HG02840 (cell line): ENCODE results near the gene MTERF1.
A peak's percentile ranks its signal among the peaks of the same experiment; 100 is the strongest.
"Not testable (repeated sequence)": the region's sequence is repeated elsewhere in the genome, so short reads cannot be mapped to it uniquely, and the experiment has no call there.

ENCODE experiments used
- ATAC-seq: cut with Tn5 transposase; IDR thresholded peaks from one replicate; pipeline ENCODE4 v1.9.1; 2021; ENCODE audit warnings: mild to moderate bottlenecking, moderate library complexity, moderate number of reproducible peaks; ENCODE audit not compliant: unreplicated experiment, low FRiP score

The MTERF1 gene

GRCh38 chr7:91880413-91881241 is at the start of gene MTERF1:
MTERF1 (minus strand) TSS chr7:91880702; CDS start chr7:91880083, 619 bp downstream.
- ATAC-seq, result peak; percentile 98

DNA sequence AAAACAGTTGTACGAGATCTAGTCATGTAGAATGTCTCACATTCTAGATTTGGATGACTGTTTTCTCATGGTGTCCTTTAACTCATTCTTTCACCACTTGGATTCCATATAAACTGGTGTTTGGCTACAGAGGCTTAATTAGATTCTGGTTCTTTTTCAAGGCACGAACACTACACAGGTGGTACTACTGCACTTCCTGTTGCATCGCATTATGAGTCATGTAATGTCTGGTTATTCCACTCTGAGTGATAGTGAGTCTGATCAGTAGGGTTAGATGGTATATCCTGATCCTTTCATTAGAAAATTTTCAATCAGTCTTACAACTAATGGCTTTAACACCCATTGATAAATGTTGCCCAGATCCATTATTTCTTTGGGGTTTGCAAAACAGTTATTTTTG is 49.0 kb upstream of the MTERF1 start:
- no peak for ATAC-seq

- no peak for ATAC-seq
Measured at GRCh38 chr7:91927912-91928311, 47.4 kb upstream of the MTERF1 start.

- no peak for ATAC-seq
Measured at GRCh38 chr7:91922857-91923256, 42.4 kb upstream of the MTERF1 start.

GRCh38 chr7:91918356-91918755 is 37.9 kb upstream of the MTERF1 start:
- ATAC-seq, result no peak

- ATAC-seq, result no peak
Measured at GRCh38 chr7:91916051-91916440, 35.5 kb upstream of the MTERF1 start.

GRCh38 chr7:91915401-91916050 is 35.0 kb upstream of the MTERF1 start:
- ATAC-seq, result no peak

DNA sequence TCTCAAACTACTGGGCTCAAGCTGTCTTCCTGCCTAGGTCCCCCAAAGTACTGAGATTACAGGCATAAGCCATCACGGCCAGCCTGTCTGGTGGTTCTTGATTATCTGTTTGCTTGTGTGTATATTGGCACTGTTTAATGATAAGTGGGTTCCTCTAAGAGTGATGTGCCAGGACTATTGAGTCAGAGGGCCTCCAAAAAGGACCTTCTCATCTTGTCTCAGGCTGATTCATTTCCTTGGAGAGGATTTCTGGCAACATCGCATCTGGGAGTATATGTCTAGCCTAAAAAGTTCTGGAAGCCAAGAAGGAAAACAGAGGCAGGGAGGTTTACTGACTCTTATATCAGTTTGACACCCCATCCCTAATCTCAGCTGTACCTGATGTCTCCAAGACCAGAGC is 33.1 kb upstream of the MTERF1 start:
- ATAC-seq, result no peak

DNA sequence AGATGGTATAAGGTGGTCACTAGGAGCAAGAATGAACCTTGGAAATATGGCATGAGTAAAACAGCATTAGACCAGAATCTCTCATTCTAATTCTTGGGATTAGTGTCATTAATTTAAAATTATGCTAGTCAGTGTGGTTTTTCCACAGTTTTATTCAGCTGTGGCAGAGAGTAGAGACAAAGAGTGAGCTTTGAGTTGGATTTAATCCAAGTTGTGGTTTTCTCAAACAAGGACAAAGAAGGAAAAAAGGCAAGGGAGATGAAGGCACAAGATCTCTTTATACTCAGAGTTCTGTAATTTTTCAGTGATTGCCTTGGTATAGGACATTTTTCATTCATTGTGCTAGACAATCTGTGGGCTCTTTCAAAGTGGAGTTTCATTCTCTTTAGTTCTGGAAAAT is 32.0 kb upstream of the MTERF1 start:
- ATAC-seq, result no peak

DNA sequence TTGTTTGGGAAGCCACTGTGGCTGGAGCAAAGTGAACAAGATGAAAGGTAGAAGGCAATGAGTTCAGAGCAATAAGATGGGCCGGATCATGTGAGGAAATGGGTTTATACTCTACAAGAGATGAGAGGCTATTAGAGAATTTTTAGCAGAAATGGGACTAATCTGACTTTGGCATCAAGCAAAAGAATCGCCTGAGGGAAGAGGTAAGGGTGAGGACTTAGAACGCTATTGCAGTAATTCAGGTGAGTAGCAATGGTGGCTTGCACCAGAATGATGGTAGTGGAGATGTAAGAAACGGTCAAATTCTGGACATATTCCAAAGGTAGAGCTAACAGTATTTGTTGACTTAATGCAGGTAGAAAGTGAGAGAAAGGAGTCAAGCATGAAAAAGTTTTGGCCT is 30.6 kb upstream of the MTERF1 start:
- no peak for ATAC-seq

GRCh38 chr7:91910171-91910570 is 29.7 kb upstream of the MTERF1 start:
- no peak for ATAC-seq

DNA sequence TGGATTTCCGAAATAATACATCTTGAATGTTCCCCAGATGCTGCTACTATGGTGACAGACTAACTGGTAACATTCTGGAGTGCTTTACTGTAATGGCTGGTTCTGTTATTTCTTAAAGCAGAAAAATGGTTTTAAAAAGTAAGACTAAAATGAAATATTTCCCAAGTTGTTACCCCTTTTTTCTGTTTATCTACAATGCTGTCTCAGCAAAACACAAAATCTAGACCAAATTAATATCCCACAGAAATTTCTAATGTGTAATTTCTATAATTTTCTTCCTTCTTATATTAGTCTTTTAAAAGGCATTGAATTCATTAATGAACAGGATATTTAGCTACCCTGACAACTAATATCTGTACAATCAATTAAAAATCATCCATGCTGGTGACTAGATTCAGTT is 19.1 kb upstream of the MTERF1 start:
- no peak for ATAC-seq

- no peak for ATAC-seq
Measured at GRCh38 chr7:91898240-91898992, 17.9 kb upstream of the MTERF1 start.

- ATAC-seq, result no peak
Measured at GRCh38 chr7:91894781-91895480, 14.4 kb upstream of the MTERF1 start.

- ATAC-seq, result not testable (repeated sequence)
Measured at GRCh38 chr7:91893699-91894098, 13.2 kb upstream of the MTERF1 start.

- ATAC-seq, result no peak
Measured at GRCh38 chr7:91892821-91893340, 12.4 kb upstream of the MTERF1 start.

GRCh38 chr7:91892099-91892705 is 11.7 kb upstream of the MTERF1 start:
- ATAC-seq, result no peak

DNA sequence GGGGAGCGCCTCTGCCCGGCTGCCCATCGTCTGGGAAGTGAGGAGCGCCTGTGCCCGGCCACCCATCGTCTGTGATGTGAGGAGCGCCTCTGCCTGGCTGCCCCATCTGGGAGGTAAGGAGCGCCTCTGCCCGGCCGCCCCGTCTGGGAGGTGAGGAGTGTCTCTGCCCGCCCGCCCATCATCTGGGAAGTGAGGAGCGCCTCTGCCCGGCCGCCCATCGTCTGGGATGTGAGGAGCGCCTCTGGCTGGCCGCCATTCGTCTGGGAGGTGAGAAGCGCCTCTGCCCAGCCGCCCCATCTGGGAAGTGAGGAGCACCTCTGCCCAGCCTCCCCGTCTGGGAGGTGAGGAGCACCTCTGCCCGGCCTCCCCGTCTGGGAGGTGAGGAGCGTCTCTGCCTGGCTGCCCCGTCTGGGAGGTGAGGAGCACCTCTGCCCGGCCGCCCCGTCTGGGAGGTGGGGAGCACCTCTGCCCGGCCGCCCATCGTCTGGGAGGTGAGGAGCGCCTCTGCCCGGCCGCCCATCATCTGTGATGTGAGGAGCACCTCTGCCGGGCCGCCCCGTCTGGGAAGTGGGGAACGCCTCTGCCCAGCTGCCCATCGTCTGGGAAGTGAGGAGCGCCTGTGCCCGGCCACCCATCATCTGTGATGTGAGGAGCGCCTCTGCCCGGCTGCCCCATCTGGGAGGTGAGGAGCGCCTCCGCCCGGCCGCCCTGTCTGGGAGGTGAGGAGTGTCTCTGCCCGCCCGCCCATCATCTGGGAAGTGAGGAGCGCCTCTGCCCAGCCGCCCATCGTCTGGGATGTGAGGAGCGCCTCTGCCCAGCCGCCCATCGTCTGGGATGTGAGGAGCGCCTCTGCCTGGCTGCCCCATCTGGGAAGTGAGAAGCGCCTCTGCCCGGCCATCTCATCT is 8.0 kb upstream of the MTERF1 start:
- ATAC-seq, result not testable (repeated sequence)
